Sigmoid colon (tissue), 7 donors: ENCODE results near the gene PRM1. TPM values are rescaled to one million over a fixed set of nuclear protein-coding genes. Genes with fewer than 3 reads are reported as not detected.

Experiments used
- DNase-seq: peaks from one replicate; pipeline ENCODE4 v3.0.0-alpha.2; 2019
- H3K27ac ChIP-seq, 4 donors: fragments of 200-600 bp; sonication (generic); one replicate each; pipeline ENCODE4 v1.5.1; 2016 to 2019; ENCODE audit warnings: mild to moderate bottlenecking in 1 of 4
- H3K27me3 ChIP-seq, 3 donors: fragments of 200-600 bp; sonication (generic); one replicate each; pipeline ENCODE4 v1.5.1; 2019; ENCODE audit warnings: mild to moderate bottlenecking in 1 of 3
- H3K36me3 ChIP-seq, 4 donors: fragments of 200-600 bp; sonication (generic); one replicate each; pipeline ENCODE4 v1.5.1; 2016 to 2019
- H3K4me1 ChIP-seq, 4 donors: fragments of 200-600 bp; sonication (generic); one replicate each; pipeline ENCODE4 v1.5.1; 2017 to 2019
- H3K4me3 ChIP-seq, 4 donors: fragments of 200-600 bp; sonication (generic); one replicate each; pipeline ENCODE4 v1.5.1; 2017 to 2019; ENCODE audit warnings: mild to moderate bottlenecking in 2 of 4, moderate library complexity in 1 of 4
- H3K9me3 ChIP-seq, 4 donors: fragments of 200-600 bp in 3 of 4; sonication (generic) in 3 of 4; one replicate each; pipeline versions ENCODE4 v1.5.1 to v1.6.1; 2013 to 2019
- EP300 ChIP-seq, 4 donors: sonication (generic); formaldehyde crosslinking; IDR thresholded peaks; one replicate each; pipeline ENCODE4 v1.6.1; 2017; ENCODE audit warnings: antibody characterized with exemption in 4 of 4
- POLR2A ChIP-seq, 2 donors: fragments of 450-650 bp; IDR thresholded peaks; one replicate each; pipeline ENCODE4 v1.6.1; 2016; ENCODE audit warnings: antibody characterized with exemption in 2 of 2, mild to moderate bottlenecking in 2 of 2, moderate library complexity in 2 of 2
- POLR2AphosphoS5 ChIP-seq, 4 donors: sonication (generic); formaldehyde crosslinking; IDR thresholded peaks; one replicate each; pipeline ENCODE4 v1.6.1; 2017; ENCODE audit warnings: antibody characterized with exemption in 4 of 4
- WGBS, 2 donors: extraction: QIAGEN DNeasy Blood & Tissue Kit; methylation state at CpG; one replicate each; pipeline ENCODE4 v1.1.7; 2013; 5-methylcytosine and 5-hydroxymethylcytosine counted together
- intact Hi-C: fragments of 100-400 bp; cut with DNase I; formaldehyde crosslinking; loops from one replicate; pipeline ENCODE4 v1.15.1; 2023
- polyA plus RNA-seq, 3 donors: library from polyadenylated mRNA; stranded (reverse); fragments of 200-250 nt; gene quantifications; one replicate each; pipeline ENCODE4 v1.2.3, GENCODE V29; 2013
- total RNA-seq, 4 donors: library from RNA; depleted of rRNA; stranded (reverse); fragments of >200 nt; gene quantifications; one replicate each; pipeline ENCODE4 v1.1.0, GENCODE V29; 2016
- TF ChIP-seq, protein P1 (sequence below), 4 experiments: fragments of 450-650 bp in 3 of 4; fragments of 200-600 bp in 1 of 4; IDR thresholded peaks; one replicate each; pipeline ENCODE4 v1.5.1; 2016 to 2019; ENCODE audit warnings: antibody characterized with exemption in 4 of 4, mild to moderate bottlenecking in 3 of 4, moderate library complexity in 2 of 4
- donor health status: healthy with polysubstance abuse.
- donor health status: Bipolar disorder and iron deficiency.
- donor health status: healthy.

Gene PRM1
- total and polyA plus RNA-seq, 7 donors = not detected

DNA sequence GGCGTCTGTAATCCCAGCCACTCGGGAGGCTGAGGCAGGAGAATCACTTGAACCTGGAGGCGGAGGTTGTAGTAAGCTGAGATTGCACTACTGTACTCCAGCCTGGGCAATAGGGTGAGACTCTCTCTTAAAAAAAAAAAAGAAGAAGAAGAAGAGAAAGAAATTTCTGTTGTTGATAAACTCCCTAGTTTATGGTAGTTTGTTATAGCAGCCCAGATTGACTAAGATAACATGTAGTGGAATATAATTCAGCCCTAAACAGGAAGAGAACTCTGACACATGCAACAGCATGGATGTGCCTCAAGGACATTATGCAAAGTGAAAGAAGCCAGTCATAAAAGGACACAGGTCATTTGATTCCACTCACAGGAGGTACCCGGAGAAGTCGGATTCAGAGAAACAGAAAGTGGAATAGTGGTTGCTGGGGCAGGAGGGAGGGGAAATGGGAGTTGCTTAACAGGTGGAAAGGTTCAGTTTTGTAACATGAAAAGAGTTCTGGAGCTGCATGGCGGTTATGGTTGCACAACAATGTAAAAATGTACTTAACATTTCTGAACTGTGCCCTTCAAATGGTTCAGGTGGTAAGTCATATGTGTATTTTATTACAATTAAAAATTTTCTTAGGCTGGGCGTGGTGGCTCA lies 26.0 kb upstream of the PRM1 start:
- no peaks in the 10 kb centered on the region for H3K27me3 ChIP-seq
- H3K4me1 ChIP-seq = peaks cover 0 to 6% (median 0%) of the 10 kb centered on the region in 4 donors
- no peak overlapping the region for H3K4me3 ChIP-seq
- no peak overlapping the region for H3K27ac ChIP-seq
- H3K9me3 ChIP-seq = no peaks in the 10 kb centered on the region
- no peaks in the 10 kb centered on the region for H3K36me3 ChIP-seq
- 48 to 69% methylated on average over 7 of the region's 7 CpGs for WGBS, 2 donors
- TF ChIP-seq EP300 (IDR thresholded peaks at IDR 0.05) = no peak
- TF ChIP-seq POLR2A (IDR thresholded peaks at IDR 0.05) = no peak
- TF ChIP-seq POLR2AphosphoS5 (IDR thresholded peaks at IDR 0.05) = no peak
- TF ChIP-seq, protein P1, sequence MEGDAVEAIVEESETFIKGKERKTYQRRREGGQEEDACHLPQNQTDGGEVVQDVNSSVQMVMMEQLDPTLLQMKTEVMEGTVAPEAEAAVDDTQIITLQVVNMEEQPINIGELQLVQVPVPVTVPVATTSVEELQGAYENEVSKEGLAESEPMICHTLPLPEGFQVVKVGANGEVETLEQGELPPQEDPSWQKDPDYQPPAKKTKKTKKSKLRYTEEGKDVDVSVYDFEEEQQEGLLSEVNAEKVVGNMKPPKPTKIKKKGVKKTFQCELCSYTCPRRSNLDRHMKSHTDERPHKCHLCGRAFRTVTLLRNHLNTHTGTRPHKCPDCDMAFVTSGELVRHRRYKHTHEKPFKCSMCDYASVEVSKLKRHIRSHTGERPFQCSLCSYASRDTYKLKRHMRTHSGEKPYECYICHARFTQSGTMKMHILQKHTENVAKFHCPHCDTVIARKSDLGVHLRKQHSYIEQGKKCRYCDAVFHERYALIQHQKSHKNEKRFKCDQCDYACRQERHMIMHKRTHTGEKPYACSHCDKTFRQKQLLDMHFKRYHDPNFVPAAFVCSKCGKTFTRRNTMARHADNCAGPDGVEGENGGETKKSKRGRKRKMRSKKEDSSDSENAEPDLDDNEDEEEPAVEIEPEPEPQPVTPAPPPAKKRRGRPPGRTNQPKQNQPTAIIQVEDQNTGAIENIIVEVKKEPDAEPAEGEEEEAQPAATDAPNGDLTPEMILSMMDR (IDR thresholded peaks at IDR 0.05) = no peak
- intact Hi-C loops = no loop called here
- DNase-seq = no peak

DNA sequence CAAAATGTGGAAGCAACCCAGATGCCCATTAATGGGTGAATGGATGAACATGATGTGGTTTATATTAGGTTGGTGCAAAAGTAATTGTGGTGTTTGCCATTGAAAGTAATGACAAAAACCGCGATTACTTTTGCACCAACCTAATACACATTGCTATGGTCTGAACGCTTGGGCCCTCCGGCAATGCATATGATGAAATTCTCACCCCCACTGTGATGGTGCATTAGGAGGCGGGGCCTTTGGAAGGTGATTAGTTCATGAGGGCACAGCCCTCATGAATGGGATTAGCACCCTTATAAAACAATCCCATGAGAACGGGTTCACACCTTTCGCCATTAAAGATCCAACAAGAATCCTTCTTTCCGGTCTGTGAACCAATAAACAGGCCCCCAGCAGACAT lies 25.3 kb upstream of the PRM1 start:
- TF ChIP-seq POLR2AphosphoS5 (IDR thresholded peaks at IDR 0.05) = no peak
- no peak for TF ChIP-seq EP300 (IDR thresholded peaks at IDR 0.05)
- TF ChIP-seq, protein P1 (IDR thresholded peaks at IDR 0.05) = no peak
- TF ChIP-seq POLR2A (IDR thresholded peaks at IDR 0.05) = no peak
- Histone ChIP-seq H3K4me1 (peaks cover 0 to 6% (median 0%) of the 10 kb centered on the region in 4 donors), H3K36me3 (no peaks in the 10 kb centered on the region), H3K4me3 (no peak overlapping the region), H3K27ac (no peak overlapping the region), H3K9me3 (no peaks in the 10 kb centered on the region), H3K27me3 (no peaks in the 10 kb centered on the region)
- DNase-seq = no peak
- WGBS, 2 donors = 92 to 94% methylated on average over 8 of the region's 8 CpGs
- intact Hi-C loops = no loop called here

DNA sequence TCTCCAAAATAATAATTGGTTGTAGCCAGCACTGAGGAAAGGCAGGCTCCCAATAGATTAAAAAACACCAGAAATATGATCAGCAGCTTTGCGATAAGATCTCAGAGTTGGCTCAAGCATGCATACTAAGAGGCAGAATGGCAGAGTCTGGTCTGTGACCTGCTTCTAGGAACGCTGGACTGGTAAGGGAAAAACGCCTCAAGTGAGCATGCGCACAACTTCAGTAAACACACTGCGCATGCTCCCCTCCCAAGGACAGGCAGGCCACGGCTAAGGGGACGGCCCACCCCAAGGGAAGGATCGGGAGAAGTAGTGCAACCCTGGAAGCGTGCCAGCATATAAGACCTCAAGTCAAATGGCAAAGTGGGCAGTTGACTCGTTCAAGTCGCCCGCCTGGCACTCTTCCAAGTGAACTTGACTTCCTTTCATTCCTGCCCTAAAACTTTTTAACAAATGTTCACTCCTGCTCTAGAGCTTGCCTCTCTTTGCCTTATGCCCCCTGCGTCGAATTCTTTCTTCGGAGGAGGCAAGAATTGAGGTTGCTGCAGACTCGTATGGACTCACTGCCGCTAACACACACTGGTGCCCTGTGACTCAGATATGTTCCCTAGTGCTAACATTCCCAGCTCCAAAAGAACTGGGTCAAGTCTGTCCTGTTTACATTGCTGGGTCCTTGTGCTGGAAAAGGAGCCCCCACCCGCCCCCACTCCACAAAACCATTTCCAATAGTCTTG lies 22.4 kb upstream of the PRM1 start:
- no peak for DNase-seq
- Histone ChIP-seq H3K9me3 (no peaks in the 10 kb centered on the region), H3K36me3 (no peaks in the 10 kb centered on the region), H3K27me3 (no peaks in the 10 kb centered on the region), H3K4me3 (no peak overlapping the region), H3K27ac (no peak overlapping the region), H3K4me1 (peaks cover 0 to 6% (median 0%) of the 10 kb centered on the region in 4 donors)
- intact Hi-C loops = no loop called here
- WGBS, 2 donors = 84 to 87% methylated on average over 18 of the region's 18 CpGs
- no peak for TF ChIP-seq POLR2A (IDR thresholded peaks at IDR 0.05)
- TF ChIP-seq EP300 (IDR thresholded peaks at IDR 0.05) = no peak
- TF ChIP-seq, protein P1 (IDR thresholded peaks at IDR 0.05) = no peak
- no peak for TF ChIP-seq POLR2AphosphoS5 (IDR thresholded peaks at IDR 0.05)

DNA sequence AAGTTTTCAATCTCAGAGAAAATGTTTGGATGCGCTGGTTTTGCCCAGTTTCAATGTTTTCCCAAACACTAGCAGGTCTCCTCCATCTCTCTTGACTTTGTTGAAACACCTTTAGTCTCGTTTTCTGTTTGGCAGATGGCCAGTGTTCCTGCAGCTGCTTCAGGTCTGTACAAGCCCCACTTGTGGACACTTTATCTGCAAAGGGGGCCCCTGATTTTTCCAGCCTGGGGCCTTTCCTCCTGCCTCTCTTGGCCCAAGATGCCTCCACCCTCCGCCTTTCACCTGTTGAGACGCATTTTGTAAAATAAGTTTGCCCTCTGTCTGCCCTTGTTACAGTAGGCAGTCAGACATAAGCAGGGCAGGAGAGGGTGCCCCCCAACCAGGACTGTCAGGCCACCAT lies 21.8 kb upstream of the PRM1 start:
- 58 to 65% methylated on average over 4 of the region's 4 CpGs for WGBS, 2 donors
- intact Hi-C loops = no loop called here
- Histone ChIP-seq H3K36me3 (no peaks in the 10 kb centered on the region), H3K9me3 (no peaks in the 10 kb centered on the region), H3K27me3 (no peaks in the 10 kb centered on the region), H3K27ac (no peak overlapping the region), H3K4me1 (peaks cover 0 to 8% (median 2%) of the 10 kb centered on the region in 4 donors), H3K4me3 (no peak overlapping the region)
- DNase-seq = no peak
- TF ChIP-seq, protein P1 (IDR thresholded peaks at IDR 0.05) = no peak
- TF ChIP-seq POLR2AphosphoS5 (IDR thresholded peaks at IDR 0.05) (no peak), POLR2A (IDR thresholded peaks at IDR 0.05) (no peak), EP300 (IDR thresholded peaks at IDR 0.05) (no peak)
